Stomach (tissue), 9 donors: ENCODE data around the gene COL5A1. TPM values are rescaled to one million over a fixed set of nuclear protein-coding genes. Genes with fewer than 3 reads are reported as not detected.

Experiments
- DNase-seq, 2 donors: peaks; one replicate each; pipeline versions ENCODE4 v3.0.0 to v3.0.0-alpha.2; 2013 to 2019
- H3K27ac ChIP-seq, 5 donors: fragments of 200-600 bp in 4 of 5; sonication (generic) in 4 of 5; one replicate each; pipeline ENCODE4 v1.5.1; 2013 to 2019; ENCODE audit warnings: mild to moderate bottlenecking in 1 of 5, moderate library complexity in 1 of 5
- H3K27me3 ChIP-seq, 3 donors: fragments of 200-600 bp; sonication (generic); one replicate each; pipeline ENCODE4 v1.5.1; 2017 to 2019; ENCODE audit warnings: mixed run types in 1 of 3
- H3K36me3 ChIP-seq, 4 donors: fragments of 200-600 bp; sonication (generic); 1 replicate in 3 of 4; 2 replicates in 1 of 4; pipeline ENCODE4 v1.5.1; 2016 to 2019
- H3K4me1 ChIP-seq, 4 donors: fragments of 200-600 bp; sonication (generic); one replicate each; pipeline ENCODE4 v1.5.1; 2016 to 2019
- H3K4me3 ChIP-seq, 4 donors: fragments of 200-600 bp; sonication (generic) in 3 of 4; one replicate each; pipeline ENCODE4 v1.5.1; 2016 to 2019; ENCODE audit warnings: mild to moderate bottlenecking in 1 of 4
- H3K9me3 ChIP-seq, 4 donors: fragments of 200-600 bp; sonication (generic); one replicate each; pipeline ENCODE4 v1.5.1; 2016 to 2019
- CTCF ChIP-seq, 7 experiments: fragments of 450-650 bp in 4 of 7; fragments of 200-600 bp in 3 of 7; sonication (generic) in 3 of 7; IDR thresholded peaks; one replicate each; pipeline ENCODE4 v1.5.1; 2016 to 2019; ENCODE audit warnings: antibody characterized with exemption in 7 of 7, control low read depth in 2 of 7, mild to moderate bottlenecking in 1 of 7
- EP300 ChIP-seq: sonication (generic); formaldehyde crosslinking; IDR thresholded peaks from one replicate; pipeline ENCODE4 v1.6.1; 2017; ENCODE audit warnings: antibody characterized with exemption
- POLR2A ChIP-seq, 4 donors: fragments of 450-650 bp; IDR thresholded peaks; one replicate each; pipeline ENCODE4 v1.6.1; 2016; ENCODE audit warnings: antibody characterized with exemption in 4 of 4, control low read depth in 2 of 4, mild to moderate bottlenecking in 1 of 4, moderate library complexity in 1 of 4
- POLR2AphosphoS5 ChIP-seq, 3 donors: sonication (generic); formaldehyde crosslinking; IDR thresholded peaks; one replicate each; pipeline ENCODE4 v1.6.1; 2016; ENCODE audit warnings: antibody characterized with exemption in 3 of 3
- WGBS, 5 donors: extraction: QIAGEN DNeasy Blood & Tissue Kit in 3 of 5; methylation state at CpG; one replicate each; pipeline versions ENCODE4 v1.1.5 to v1.1.7; 2013 to 2018; 5-methylcytosine and 5-hydroxymethylcytosine counted together
- intact Hi-C: fragments of 100-400 bp; cut with DNase I; formaldehyde crosslinking; loops from one replicate; pipeline ENCODE4 v1.15.1; 2023; ENCODE audit warnings: low total_unique reads
- polyA plus RNA-seq, 3 donors: library from polyadenylated mRNA; stranded (reverse); fragments of 200-250 nt; gene quantifications; one replicate each; pipeline ENCODE4 v1.2.3, GENCODE V29; 2013
- total RNA-seq, 5 donors: library from RNA; depleted of rRNA; stranded (reverse); fragments of >200 nt; gene quantifications; one replicate each; pipeline versions ENCODE4 v1.1.0 to v1.2.3, GENCODE V29; 2014 to 2016
- donor health status: healthy with polysubstance abuse.
- donor health status: Bipolar disorder and iron deficiency.
- donor health status: healthy.

COL5A1 gene
- total and polyA plus RNA-seq, 8 donors: 7.3 to 205 (median 26.4) TPM

GRCh38 chr9:134830926-134831720 is 189.5 kb downstream of the COL5A1 start:
- intact Hi-C loops: no loop called here
- no peak for DNase-seq
- Histone ChIP-seq H3K36me3 (peaks cover 16 to 95% (median 70%) of the 10 kb centered on the region in 4 donors), H3K9me3 (no peaks in the 10 kb centered on the region), H3K27ac (no peak overlapping the region), H3K4me1 (no peaks in the 10 kb centered on the region), H3K27me3 (no peaks in the 10 kb centered on the region), H3K4me3 (no peak overlapping the region)
- whole genome bisulfite sequencing, 5 donors: 80 to 88% (median 81%) methylated on average over 21 of the region's 21 CpGs
- no peak for TF ChIP-seq POLR2A (IDR thresholded peaks at IDR 0.05)
- no peak for TF ChIP-seq CTCF (IDR thresholded peaks at IDR 0.05)
- no peak for TF ChIP-seq EP300

- no peak overlapping the region for H3K27ac ChIP-seq
- H3K27me3 ChIP-seq: no peaks in the 10 kb centered on the region
- intact Hi-C loops: no loop called here
- H3K36me3 ChIP-seq: peaks cover 16 to 98% (median 70%) of the 10 kb centered on the region in 4 donors
- TF ChIP-seq CTCF (IDR thresholded peaks at IDR 0.05) (no peak), EP300 (no peak), POLR2AphosphoS5 (IDR thresholded peaks at IDR 0.05) (no peak)
- no peak for DNase-seq
- no peak overlapping the region for H3K4me3 ChIP-seq
- no peaks in the 10 kb centered on the region for H3K4me1 ChIP-seq
- no peaks in the 10 kb centered on the region for H3K9me3 ChIP-seq
- 85 to 92% (median 90%) methylated on average over 7 to 19 of the region's 19 CpGs for WGBS, 5 donors
These were observed 190.9 kb downstream of the COL5A1 start for GRCh38 chr9:134832471-134832870.

- Histone ChIP-seq H3K9me3 (no peaks in the 10 kb centered on the region), H3K36me3 (peaks cover 16 to 98% (median 68%) of the 10 kb centered on the region in 4 donors), H3K4me3 (no peak overlapping the region), H3K27ac (no peak overlapping the region), H3K4me1 (no peaks in the 10 kb centered on the region), H3K27me3 (no peaks in the 10 kb centered on the region)
- DNase-seq: no peak
- intact Hi-C loops: no loop called here
- no peak for TF ChIP-seq EP300
- no peak for TF ChIP-seq CTCF (IDR thresholded peaks at IDR 0.05)
- no peak for TF ChIP-seq POLR2AphosphoS5 (IDR thresholded peaks at IDR 0.05)
- TF ChIP-seq POLR2A (IDR thresholded peaks at IDR 0.05): no peak
- 48 to 79% (median 68%) methylated on average over 6 to 11 of the region's 11 CpGs for WGBS, 5 donors
These were observed 191.8 kb downstream of the COL5A1 start for GRCh38 chr9:134833294-134833880.

GRCh38 chr9:134834217-134834956 is 192.8 kb downstream of the COL5A1 start:
- H3K36me3 ChIP-seq: peaks cover 16 to 98% (median 68%) of the 10 kb centered on the region in 4 donors
- H3K4me3 ChIP-seq: no peak overlapping the region
- WGBS, 5 donors: 84 to 90% (median 85%) methylated on average over 18 to 20 of the region's 20 CpGs
- H3K9me3 ChIP-seq: no peaks in the 10 kb centered on the region
- intact Hi-C loops: no loop called here
- DNase-seq: no peak
- H3K27me3 ChIP-seq: no peaks in the 10 kb centered on the region
- no peaks in the 10 kb centered on the region for H3K4me1 ChIP-seq
- TF ChIP-seq POLR2AphosphoS5 (IDR thresholded peaks at IDR 0.05): no peak
- TF ChIP-seq CTCF (IDR thresholded peaks at IDR 0.05): no peak
- TF ChIP-seq EP300: no peak
- no peak for TF ChIP-seq POLR2A (IDR thresholded peaks at IDR 0.05)
- no peak overlapping the region for H3K27ac ChIP-seq
